ENCODE measurements around the gene EPN1.

DNA sequence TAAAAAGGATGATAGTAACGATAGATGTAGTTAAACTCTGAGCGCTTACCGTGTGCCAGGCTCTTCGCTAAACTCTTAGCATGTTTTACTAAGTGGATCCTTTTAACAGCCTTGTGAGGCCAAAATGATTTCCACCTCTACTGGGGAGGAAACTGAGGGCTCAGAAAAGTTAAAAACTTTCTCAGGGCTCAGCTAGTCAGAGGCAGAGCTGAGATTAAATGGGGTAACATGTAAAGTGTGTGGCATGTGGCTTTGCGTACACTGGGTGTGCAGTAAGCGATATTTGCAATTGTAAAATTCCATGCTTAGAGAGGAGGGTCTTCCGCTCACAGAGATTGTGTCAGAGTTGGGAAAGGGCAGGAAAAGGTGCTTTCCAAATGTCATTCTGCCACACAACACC, 18.5 kb upstream of the EPN1 start:
- TF ChIP-seq EZH2 (IDR thresholded peaks at IDR 0.05; ENCODE audit: insufficient read depth, poor library complexity, severe bottlenecking) (no peak), EZH2phosphoT487 (IDR thresholded peaks at IDR 0.05; ENCODE audit: insufficient read depth, low read depth) (no peak)

Measured in GM23248 (cell line).